T-helper 1 cell (primary cell): Measurements from ENCODE around the gene RASSF9.

Experiments used
- DNase-seq, 5 donors: peaks; one replicate each; pipeline ENCODE4 v3.0.0-alpha.2; 2012 to 2020

RASSF9 gene

GRCh38 chr12:85821206-85821605 lies 15.0 kb downstream of the RASSF9 start:
- no peak for DNase-seq

DNA sequence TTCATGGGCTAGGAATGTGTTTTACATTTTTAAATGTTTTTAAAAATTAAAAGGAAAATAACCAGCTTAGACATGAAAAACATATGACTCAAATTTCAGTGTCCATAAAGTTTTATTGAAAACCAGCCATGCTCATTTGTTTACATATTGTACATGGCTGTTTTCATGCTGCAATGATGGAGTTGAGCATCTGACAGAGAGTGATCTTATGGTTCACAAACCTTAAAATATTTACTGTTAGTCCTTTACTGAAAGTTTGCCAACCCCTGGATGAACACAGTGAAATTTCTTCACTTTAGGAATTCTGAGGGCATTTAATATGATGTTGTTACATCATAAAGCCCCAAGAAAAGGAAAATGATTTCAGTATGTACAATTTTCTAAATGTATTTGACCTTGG lies 16.1 kb downstream of the RASSF9 start:
- no peak for DNase-seq

DNA sequence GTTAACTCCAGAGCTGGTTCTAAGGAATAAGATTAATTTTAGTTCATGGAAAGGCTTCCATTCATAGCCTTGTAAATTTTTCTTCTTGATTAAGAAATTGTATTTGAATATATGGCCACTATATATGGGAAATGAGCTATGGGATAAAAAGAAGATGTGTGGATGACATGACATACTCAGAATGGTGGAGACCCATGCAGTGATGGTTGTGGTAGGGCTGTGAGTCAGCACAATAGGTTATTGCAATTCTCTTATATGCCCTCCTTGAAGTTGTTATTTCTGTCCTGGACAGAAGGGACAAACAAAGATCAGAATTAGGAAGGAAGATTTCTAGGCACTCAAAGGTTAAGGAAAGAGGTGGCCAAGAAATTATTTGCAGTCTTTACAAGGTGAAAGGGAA lies 21.5 kb downstream of the RASSF9 start:
- no peak for DNase-seq

DNA sequence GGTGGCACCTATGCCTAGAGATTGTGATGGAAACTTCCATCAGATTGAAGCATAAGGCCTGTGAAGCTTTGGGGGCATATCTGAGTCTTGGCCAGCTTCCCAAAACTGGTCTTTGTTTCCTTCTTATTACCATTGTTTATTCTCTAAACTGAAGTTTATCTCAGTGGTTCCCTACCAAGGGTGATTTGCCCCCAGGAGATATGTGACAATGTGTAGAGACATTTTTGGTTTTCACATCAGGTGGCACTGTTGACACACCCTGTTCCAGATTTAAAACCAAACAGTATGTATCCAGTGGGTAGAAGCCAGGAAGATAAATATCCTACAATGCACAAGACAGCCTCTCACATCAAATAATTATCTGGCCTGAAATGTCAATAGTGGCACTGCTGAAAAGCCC lies 22.1 kb downstream of the RASSF9 start:
- no peak for DNase-seq

DNA sequence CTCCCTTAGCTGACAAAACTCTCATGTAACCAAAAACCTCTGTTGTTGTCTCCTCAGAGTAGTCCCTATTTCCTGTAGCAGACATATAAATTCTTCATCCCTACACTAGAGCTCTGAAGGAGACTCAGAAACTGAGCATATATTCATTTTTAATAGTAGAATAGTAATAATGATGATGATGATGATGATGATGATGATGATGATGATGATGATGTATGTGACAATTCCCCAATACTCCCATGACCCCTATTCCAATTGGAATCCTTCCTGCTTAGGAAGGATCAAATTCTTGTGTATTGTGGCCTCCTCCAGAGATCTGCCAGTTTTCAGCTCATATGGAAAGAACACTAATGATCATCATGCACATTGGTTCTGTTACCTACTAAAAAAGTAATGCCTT lies 26.7 kb downstream of the RASSF9 start:
- DNase-seq: no peak

- no peak for DNase-seq
Observed at GRCh38 chr12:85807730-85808129, 28.5 kb downstream of the RASSF9 start.

GRCh38 chr12:85805654-85806053 lies 30.6 kb downstream of the RASSF9 start:
- no peak for DNase-seq

DNA sequence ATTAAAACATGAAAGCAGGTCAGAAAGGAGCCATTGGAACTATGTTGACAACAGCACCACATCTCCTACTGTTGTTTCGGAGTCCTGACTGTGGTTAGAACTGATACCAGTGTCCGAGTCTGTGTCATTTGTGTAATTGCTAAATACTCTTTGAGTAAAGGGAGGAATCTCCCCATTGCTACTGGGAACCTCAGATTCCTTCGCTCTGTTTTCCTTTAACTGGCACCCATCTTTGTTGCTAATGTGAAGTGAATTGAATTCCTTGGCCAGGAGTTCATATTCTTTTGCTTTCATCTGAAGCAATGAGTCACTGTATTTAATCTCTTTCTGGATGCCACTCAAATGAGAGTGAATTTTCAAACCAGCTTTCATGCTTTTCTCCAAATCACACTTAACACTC lies 31.5 kb downstream of the RASSF9 start:
- DNase-seq: no peak

- no peak for DNase-seq
Observed at GRCh38 chr12:85803923-85804322, 32.3 kb downstream of the RASSF9 start.

DNA sequence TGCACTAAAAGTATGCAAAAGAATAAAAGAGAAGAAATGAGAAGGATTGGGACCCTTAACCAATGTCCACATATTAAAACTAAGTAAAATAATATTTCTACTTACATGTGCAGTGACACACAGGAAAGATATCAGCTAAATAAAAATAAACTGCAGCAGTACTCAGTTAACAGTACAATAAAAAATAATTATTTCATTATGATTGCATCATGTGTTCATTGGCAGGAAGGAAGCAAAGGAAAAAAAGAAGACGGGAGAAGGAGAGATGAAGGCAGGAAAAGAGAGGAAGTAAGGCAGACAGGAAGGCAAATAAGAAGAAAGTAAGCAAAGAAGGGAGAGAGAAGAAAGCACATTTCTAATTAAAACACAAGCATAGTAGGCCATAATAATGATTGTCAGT lies 33.0 kb downstream of the RASSF9 start:
- no peak for DNase-seq

GRCh38 chr12:85798122-85798521 lies 38.1 kb downstream of the RASSF9 start:
- no peak for DNase-seq

DNA sequence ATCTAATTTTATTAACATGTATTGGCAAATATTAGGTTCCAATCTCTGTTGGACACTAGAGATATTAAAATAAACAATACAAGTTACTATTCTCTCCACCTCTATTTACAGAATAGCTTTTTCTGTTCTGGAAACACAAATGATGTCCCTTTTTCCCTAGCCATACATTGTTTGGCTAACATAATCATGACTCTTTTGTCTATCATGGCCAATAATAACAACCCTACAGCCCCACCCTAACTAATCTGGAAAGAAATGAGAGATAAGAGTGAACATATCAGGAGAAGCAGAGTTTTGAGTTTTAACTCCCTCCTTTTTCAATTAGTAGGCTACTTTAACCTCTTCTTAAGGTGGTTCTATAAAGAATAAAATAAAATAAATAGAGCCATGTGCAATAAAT lies 40.2 kb downstream of the RASSF9 start:
- DNase-seq: no peak

DNA sequence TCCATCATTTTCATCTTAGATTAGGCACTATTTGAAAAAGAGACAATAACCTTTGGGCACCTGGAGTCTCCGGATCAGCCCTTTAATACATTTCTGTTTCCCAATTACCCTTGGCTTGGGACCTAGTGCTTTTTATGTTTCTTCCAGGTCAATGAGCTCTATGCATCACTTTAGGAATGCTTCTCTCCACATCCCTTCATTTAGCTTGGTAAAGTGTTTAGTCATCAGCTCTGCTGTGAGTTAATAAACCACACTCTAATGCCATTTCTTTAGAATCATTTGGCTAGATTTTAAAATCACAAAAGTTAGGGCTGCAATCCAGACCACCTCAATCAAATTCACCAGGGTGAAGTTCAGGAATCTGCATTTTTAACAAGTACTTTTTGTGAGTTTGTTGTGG lies 41.7 kb downstream of the RASSF9 start:
- no peak for DNase-seq

GRCh38 chr12:85784096-85784720 lies 52.0 kb downstream of the RASSF9 start:
- no peak for DNase-seq

- DNase-seq: no peak
Observed at GRCh38 chr12:85782711-85783110, 53.5 kb downstream of the RASSF9 start.

DNA sequence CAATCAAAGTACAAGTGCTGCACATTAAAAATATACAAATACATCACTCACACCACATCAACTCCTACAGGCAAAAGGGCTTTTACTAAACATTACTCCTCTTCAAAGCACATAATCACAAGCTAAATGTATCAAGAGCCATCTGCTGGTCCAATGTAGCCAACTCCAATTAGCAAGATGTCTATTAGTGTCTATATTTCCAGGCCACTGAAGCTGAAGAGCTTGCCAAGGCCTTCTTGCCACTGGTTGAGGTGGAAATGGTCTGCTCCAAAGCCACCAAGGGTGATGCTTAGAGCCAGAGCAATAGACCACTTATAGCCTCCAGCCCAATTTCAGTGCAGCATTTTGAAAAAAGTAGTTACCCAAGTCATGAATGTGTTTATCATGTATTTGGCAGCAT lies 54.4 kb downstream of the RASSF9 start:
- DNase-seq: no peak

GRCh38 chr12:85779768-85780167 lies 56.4 kb downstream of the RASSF9 start:
- DNase-seq: no peak

GRCh38 chr12:85775091-85775490 lies 61.1 kb downstream of the RASSF9 start:
- no peak for DNase-seq

GRCh38 chr12:85765453-85765869 lies 70.7 kb downstream of the RASSF9 start:
- no peak for DNase-seq

- no peak for DNase-seq
Observed at GRCh38 chr12:85759623-85760022, 76.6 kb downstream of the RASSF9 start.

- DNase-seq: no peak
Observed at GRCh38 chr12:85759091-85759490, 77.1 kb downstream of the RASSF9 start.

- DNase-seq: no peak
Observed at GRCh38 chr12:85755760-85756159, 80.4 kb downstream of the RASSF9 start.
